Measurements from ENCODE around the gene PDPR. TPM values are rescaled to one million over a fixed set of nuclear protein-coding genes. Genes with fewer than 3 reads are reported as not detected.
"Not testable (repeated sequence)": the region's sequence is repeated elsewhere in the genome, so short reads cannot be mapped to it uniquely, and the experiment has no call there.

Gene PDPR
- total RNA-seq, 1 donor from 2014 or later, result 17.3 TPM

DNA sequence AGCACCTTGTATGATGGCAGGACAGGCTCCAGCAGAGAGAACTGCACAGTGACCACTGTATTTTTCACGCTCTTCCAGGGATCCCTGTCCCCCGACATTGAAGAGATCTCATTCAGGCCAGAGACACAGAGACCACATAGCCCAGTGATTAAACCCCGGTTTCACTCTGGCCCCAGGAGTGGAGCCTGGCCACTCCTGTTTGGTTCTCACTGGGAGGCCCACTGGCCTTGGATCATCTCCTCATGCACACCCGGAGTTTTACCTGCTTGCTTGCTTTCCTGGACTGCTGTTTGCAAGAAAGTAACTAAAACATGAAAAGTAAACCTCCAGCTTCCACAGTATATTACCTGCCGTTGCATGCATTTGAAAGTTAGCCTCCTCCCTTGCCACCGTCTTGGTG is 46.3 kb downstream of the PDPR start:
- Histone ChIP-seq H3K36me3 (peaks cover 63 to 74% of the 10 kb centered on the region in 2 donors), H3K27ac (no peak overlapping the region), H3K4me3 (no peak overlapping the region), H3K9me3 (no peaks in the 10 kb centered on the region), H3K4me1 (no peaks in the 10 kb centered on the region), H3K27me3 (no peaks in the 10 kb centered on the region)
- no peak for DNase-seq (ENCODE audit: low spot score in 2 of 2)
- no peak for TF ChIP-seq CTCF (IDR thresholded peaks at IDR 0.05)
- intact Hi-C loops (cut with DNase I), result no loop called here

DNA sequence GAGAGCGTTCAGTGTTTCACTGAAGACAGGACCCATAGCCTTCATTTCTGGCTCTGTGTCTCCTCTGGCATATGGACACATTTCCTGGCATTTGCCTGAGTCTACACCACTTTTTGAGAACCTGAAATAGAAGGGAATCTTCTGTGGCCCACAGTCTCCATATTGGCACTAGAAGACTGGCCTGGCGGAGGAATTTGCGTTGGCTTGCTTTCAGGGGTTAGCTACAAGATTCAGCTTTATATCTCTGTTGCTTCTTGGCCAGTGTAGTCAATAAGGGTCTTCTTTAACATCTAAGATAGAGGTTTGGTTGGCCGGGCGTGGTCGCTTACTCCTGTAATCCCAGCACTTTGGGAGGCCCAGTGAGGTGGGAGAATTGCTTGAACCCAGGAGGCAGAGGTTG is 46.7 kb downstream of the PDPR start:
- H3K36me3 ChIP-seq, result peaks cover 59 to 69% of the 10 kb centered on the region in 2 donors
- no peak for TF ChIP-seq CTCF (IDR thresholded peaks at IDR 0.05)
- H3K27ac ChIP-seq, result no peak overlapping the region
- no peak overlapping the region for H3K4me3 ChIP-seq
- H3K9me3 ChIP-seq, result no peaks in the 10 kb centered on the region
- H3K27me3 ChIP-seq, result no peaks in the 10 kb centered on the region
- intact Hi-C loops (cut with DNase I), result no loop called here
- DNase-seq (ENCODE audit: low spot score in 2 of 2), result no peak
- no peaks in the 10 kb centered on the region for H3K4me1 ChIP-seq

DNA sequence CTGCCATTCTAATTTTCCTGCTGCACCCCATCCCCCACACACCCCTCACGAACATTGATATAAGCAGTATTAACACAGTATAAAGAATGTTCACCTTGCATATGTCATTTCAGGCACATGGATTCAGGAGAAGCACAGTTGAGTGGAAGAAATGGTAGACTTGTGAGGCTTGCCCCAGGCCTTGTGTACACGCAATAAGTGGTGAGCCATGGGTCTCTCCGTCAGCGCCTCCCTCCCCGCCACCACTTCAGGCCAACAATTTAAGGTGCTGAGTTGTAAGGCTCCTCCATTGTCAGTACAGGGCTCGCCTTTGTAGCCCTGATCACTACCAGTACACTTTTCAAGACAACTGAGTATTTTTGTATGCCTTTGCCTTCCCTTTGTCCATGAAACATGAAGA is 47.2 kb downstream of the PDPR start:
- no peaks in the 10 kb centered on the region for H3K27me3 ChIP-seq
- DNase-seq (ENCODE audit: low spot score in 2 of 2), result no peak
- TF ChIP-seq CTCF (IDR thresholded peaks at IDR 0.05), result no peak
- no peaks in the 10 kb centered on the region for H3K9me3 ChIP-seq
- H3K36me3 ChIP-seq, result peaks cover 54 to 64% of the 10 kb centered on the region in 2 donors
- H3K4me3 ChIP-seq, result no peak overlapping the region
- H3K27ac ChIP-seq, result no peak overlapping the region
- intact Hi-C loops (cut with DNase I), result no loop called here
- no peaks in the 10 kb centered on the region for H3K4me1 ChIP-seq

GRCh38 chr16:70162041-70162451 is 47.9 kb downstream of the PDPR start:
- DNase-seq (ENCODE audit: low spot score in 2 of 2), result no peak
- intact Hi-C loops (cut with DNase I), result no loop called here
- H3K4me3 ChIP-seq, result no peak overlapping the region
- TF ChIP-seq CTCF (IDR thresholded peaks at IDR 0.05), result no peak
- peaks cover 47 to 57% of the 10 kb centered on the region in 2 donors for H3K36me3 ChIP-seq
- H3K27me3 ChIP-seq, result no peaks in the 10 kb centered on the region
- no peak overlapping the region for H3K27ac ChIP-seq
- no peaks in the 10 kb centered on the region for H3K4me1 ChIP-seq
- no peaks in the 10 kb centered on the region for H3K9me3 ChIP-seq

DNA sequence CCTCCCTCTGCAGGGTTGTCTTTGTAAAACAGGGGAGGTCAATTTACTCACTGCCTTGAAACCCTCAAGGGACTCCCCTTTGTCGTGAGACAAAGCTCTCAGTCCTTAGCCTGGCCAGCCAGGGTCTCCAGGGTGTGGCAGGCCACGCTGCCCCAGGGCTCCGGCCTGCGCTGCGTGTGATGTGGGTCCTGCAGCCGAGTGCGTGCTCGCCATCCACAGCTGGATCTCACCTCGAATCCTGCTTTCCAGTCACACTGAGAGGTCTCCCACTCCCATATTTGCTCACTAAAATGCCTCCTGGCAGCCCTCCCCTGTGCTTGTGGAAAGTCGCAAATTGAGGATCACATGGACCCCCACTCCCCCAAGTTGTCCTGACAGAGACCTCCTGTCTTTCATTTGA is 49.5 kb downstream of the PDPR start:
- Histone ChIP-seq H3K4me1 (no peaks in the 10 kb centered on the region), H3K27ac (no peak overlapping the region), H3K27me3 (no peaks in the 10 kb centered on the region), H3K36me3 (peaks cover 31 to 42% of the 10 kb centered on the region in 2 donors), H3K9me3 (no peaks in the 10 kb centered on the region), H3K4me3 (no peak overlapping the region)
- no peak for DNase-seq (ENCODE audit: low spot score in 2 of 2)
- no peak for TF ChIP-seq CTCF (IDR thresholded peaks at IDR 0.05)
- intact Hi-C loops (cut with DNase I), result no loop called here

- intact Hi-C loops (cut with DNase I), result not testable (repeated sequence)
Observed at GRCh38 chr16:70166688-70167087, 52.6 kb downstream of the PDPR start.

DNA sequence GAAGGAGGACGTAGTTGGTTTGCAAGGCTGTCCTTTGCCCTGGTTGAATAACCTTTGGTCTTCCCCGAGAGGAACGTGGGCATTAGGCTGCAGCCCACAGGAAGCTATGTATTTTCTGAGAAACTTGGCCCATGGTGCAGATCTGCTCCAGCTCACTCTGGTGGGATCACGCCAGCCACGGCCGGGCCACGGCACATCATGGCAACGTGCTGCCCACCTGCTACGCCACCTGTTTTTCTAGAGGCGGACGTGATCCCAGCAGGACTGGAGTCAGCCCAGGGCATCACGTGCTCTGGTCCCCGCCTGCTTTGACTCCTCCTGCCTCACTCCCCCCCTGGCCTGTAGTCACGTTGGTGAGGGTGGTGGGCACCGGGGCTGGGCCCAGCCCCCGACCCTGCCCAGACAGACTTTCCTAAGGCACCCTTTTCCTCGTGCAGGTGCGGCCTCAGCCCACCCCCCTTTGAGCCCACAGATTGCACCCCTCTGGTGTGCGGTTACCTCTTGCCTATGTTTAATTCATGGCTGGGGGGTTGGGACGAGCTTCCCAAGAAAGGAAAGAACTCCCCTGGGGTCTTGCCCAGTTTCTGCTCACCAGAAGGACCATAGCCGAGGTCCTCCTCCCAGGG is 59.2 kb downstream of the PDPR start, which contains the start of gene CLEC18C:
Gene CLEC18C (plus strand): TSS at position 576 of the 626 bp plus-strand sequence. CDS start 492 bp downstream, outside the sequence.
- H3K4me3 ChIP-seq; H3K4me1 ChIP-seq; H3K9me3 ChIP-seq; H3K27me3 ChIP-seq; H3K27ac ChIP-seq; DNase-seq (ENCODE audit: low spot score in 2 of 2); intact Hi-C loops (cut with DNase I); H3K36me3 ChIP-seq: not testable (repeated sequence)

More at GRCh38 chr16:70166688-70167087, 52.6 kb downstream of the PDPR start:
- H3K27me3 ChIP-seq; H3K27ac ChIP-seq; H3K9me3 ChIP-seq; DNase-seq (ENCODE audit: low spot score in 2 of 2); H3K4me1 ChIP-seq; H3K4me3 ChIP-seq: not testable (repeated sequence)
- peaks cover 1 to 11% of the 10 kb centered on the region in 2 donors for H3K36me3 ChIP-seq

DNA sequence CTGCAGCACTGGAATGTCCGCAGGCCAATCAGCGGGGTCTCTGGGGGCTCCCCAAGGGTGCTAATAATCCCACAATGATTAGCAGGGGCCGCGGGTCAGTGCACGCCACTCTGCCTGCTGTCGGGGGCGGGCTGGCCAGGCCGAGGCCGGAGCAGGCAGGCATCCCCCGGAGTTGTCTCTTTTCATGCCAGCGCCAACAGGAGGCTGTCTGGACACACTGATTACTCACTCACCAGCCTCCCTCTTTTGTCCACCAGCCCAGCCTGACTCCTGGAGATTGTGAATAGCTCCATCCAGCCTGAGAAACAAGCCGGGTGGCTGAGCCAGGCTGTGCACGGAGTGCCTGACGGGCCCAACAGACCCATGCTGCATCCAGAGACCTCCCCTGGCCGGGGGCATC is 59.8 kb downstream of the PDPR start:
- H3K4me3 ChIP-seq; H3K9me3 ChIP-seq; H3K4me1 ChIP-seq; DNase-seq (ENCODE audit: low spot score in 2 of 2); H3K36me3 ChIP-seq; H3K27ac ChIP-seq; H3K27me3 ChIP-seq; intact Hi-C loops (cut with DNase I): not testable (repeated sequence)

GRCh38 chr16:70174387-70174932 is 60.3 kb downstream of the PDPR start:
- H3K9me3 ChIP-seq; intact Hi-C loops (cut with DNase I); H3K4me3 ChIP-seq; H3K36me3 ChIP-seq; H3K27ac ChIP-seq; DNase-seq (ENCODE audit: low spot score in 2 of 2); H3K27me3 ChIP-seq; H3K4me1 ChIP-seq: not testable (repeated sequence)

Measured in ascending aorta (tissue), 2 donors.